Stomach (tissue), 4 donors: ENCODE measurements around the gene AKAP9.

Experiments used
- POLR2A ChIP-seq, 4 donors: fragments of 450-650 bp; IDR thresholded peaks; one replicate each; pipeline ENCODE4 v1.6.1; 2016; ENCODE audit warnings: antibody characterized with exemption in 4 of 4, control low read depth in 2 of 4, mild to moderate bottlenecking in 1 of 4, moderate library complexity in 1 of 4
- TF ChIP-seq, protein P1 (sequence below), 7 experiments: fragments of 450-650 bp in 4 of 7; fragments of 200-600 bp in 3 of 7; sonication (generic) in 3 of 7; IDR thresholded peaks; one replicate each; pipeline ENCODE4 v1.5.1; 2016 to 2019; ENCODE audit warnings: antibody characterized with exemption in 7 of 7, control low read depth in 2 of 7, mild to moderate bottlenecking in 1 of 7

DNA sequence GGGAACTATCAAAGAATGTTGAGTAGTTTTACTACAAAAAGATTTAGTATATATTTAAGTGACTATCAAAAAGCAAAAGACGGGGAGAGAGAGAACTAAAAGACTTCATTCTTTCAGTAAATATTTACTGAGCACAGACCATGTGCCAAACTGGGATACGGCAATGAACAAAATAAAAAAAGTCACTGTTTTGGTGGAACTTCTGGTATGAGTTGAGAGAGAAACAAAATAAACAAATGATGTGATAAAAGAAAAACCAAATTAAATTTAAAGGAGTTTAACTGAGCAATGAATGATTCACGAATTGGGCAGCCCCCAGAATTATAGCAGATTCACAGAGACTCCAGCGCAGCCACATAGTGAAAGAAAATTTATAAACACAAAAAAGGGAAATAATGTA lies 17.8 kb upstream of the AKAP9 start:
- TF ChIP-seq, protein P1, sequence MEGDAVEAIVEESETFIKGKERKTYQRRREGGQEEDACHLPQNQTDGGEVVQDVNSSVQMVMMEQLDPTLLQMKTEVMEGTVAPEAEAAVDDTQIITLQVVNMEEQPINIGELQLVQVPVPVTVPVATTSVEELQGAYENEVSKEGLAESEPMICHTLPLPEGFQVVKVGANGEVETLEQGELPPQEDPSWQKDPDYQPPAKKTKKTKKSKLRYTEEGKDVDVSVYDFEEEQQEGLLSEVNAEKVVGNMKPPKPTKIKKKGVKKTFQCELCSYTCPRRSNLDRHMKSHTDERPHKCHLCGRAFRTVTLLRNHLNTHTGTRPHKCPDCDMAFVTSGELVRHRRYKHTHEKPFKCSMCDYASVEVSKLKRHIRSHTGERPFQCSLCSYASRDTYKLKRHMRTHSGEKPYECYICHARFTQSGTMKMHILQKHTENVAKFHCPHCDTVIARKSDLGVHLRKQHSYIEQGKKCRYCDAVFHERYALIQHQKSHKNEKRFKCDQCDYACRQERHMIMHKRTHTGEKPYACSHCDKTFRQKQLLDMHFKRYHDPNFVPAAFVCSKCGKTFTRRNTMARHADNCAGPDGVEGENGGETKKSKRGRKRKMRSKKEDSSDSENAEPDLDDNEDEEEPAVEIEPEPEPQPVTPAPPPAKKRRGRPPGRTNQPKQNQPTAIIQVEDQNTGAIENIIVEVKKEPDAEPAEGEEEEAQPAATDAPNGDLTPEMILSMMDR (IDR thresholded peaks at IDR 0.05) = no peak
- no peak for TF ChIP-seq POLR2A (IDR thresholded peaks at IDR 0.05)
